Heart left ventricle (tissue), 16 donors: ENCODE measurements around the gene VPS18. TPM values are rescaled to one million over a fixed set of nuclear protein-coding genes. Genes with fewer than 3 reads are reported as not detected.

ENCODE experiments used
- ATAC-seq, 4 donors: fragments of 200-7000 bp; cut with Tn5 transposase; one replicate each; pipeline ENCODE4 v1.9.1; 2020 to 2022; ENCODE audit warnings: moderate library complexity in 4 of 4, mild to moderate bottlenecking in 3 of 4, moderate number of reproducible peaks in 1 of 4
- DNase-seq, 5 donors: peaks; one replicate each; pipeline ENCODE4 v3.0.0-alpha.2; 2020
- H3K27ac ChIP-seq, 12 donors: fragments of 200-600 bp; sonication (generic) in 4 of 12; one replicate each; pipeline versions ENCODE4 v1.5.0 to v1.8.0; 2016 to 2022; ENCODE audit warnings: mild to moderate bottlenecking in 2 of 12
- H3K27me3 ChIP-seq, 9 donors: fragments of 200-600 bp; sonication (generic) in 2 of 9; one replicate each; pipeline versions ENCODE4 v1.5.1 to v1.8.0; 2016 to 2022; ENCODE audit warnings: mild to moderate bottlenecking in 3 of 9
- H3K36me3 ChIP-seq, 9 donors: fragments of 200-600 bp; sonication (generic) in 2 of 9; one replicate each; pipeline versions ENCODE4 v1.5.0 to v1.8.0; 2018 to 2022; ENCODE audit warnings: mild to moderate bottlenecking in 2 of 9
- H3K4me1 ChIP-seq, 12 donors: fragments of 200-600 bp; sonication (generic) in 4 of 12; one replicate each; pipeline versions ENCODE4 v1.5.0 to v1.8.0; 2016 to 2022; ENCODE audit warnings: mild to moderate bottlenecking in 3 of 12
- H3K4me3 ChIP-seq, 12 donors: fragments of 200-600 bp; sonication (generic) in 4 of 12; one replicate each; pipeline versions ENCODE4 v1.5.0 to v1.8.0; 2017 to 2022; ENCODE audit warnings: mild to moderate bottlenecking in 9 of 12, moderate library complexity in 4 of 12
- H3K9me3 ChIP-seq, 12 donors: fragments of 200-600 bp; sonication (generic) in 4 of 12; one replicate each; pipeline versions ENCODE4 v1.5.0 to v1.8.0; 2016 to 2022; ENCODE audit warnings: mild to moderate bottlenecking in 1 of 12
- POLR2A ChIP-seq, 2 donors: fragments of 450-650 bp; IDR thresholded peaks; one replicate each; pipeline ENCODE4 v1.6.1; 2017; ENCODE audit warnings: antibody characterized with exemption in 2 of 2, mild to moderate bottlenecking in 2 of 2, moderate library complexity in 2 of 2
- WGBS, 4 donors: extraction: QIAGEN DNeasy Blood & Tissue Kit in 2 of 4; methylation state at CpG; one replicate each; pipeline versions ENCODE4 v1.1.5 to v1.1.7; 2013 to 2018; 5-methylcytosine and 5-hydroxymethylcytosine counted together
- intact Hi-C, 10 donors: fragments of 100-400 bp; cut with DNase I; formaldehyde crosslinking; loops; one replicate each; pipeline versions ENCODE4 v1.11.1 to v1.14.2; 2022
- polyA plus RNA-seq, 2 donors: library from polyadenylated mRNA; stranded (reverse); fragments of 200-250 nt; gene quantifications; one replicate each; pipeline ENCODE4 v1.2.3, GENCODE V29; 2013
- total RNA-seq, 9 donors: library from RNA; depleted of rRNA in 2 of 9; stranded (reverse); fragments of >200 nt in 2 of 9; fragmentation: NEBNext Ultra II Directional in 3 of 9; extraction: Animal tissue kit (Norgen Biotek cat#: 25700) in 3 of 9; gene quantifications; one replicate each; pipeline versions ENCODE4 v1.1.0 to v1.2.4, GENCODE V29; 2016 to 2023
- TF ChIP-seq, protein P1 (sequence below), 12 donors: fragments of 200-600 bp; sonication (generic) in 4 of 12; IDR thresholded peaks; one replicate each; pipeline versions ENCODE4 v1.5.0 to v1.8.0; 2018 to 2022; ENCODE audit warnings: antibody characterized with exemption in 12 of 12, mild to moderate bottlenecking in 5 of 12
- donor health status: ischemic (EF 13 %, LVEDD 7.1; RV severe dilation, severe dysfunction).
- donor health status: healthy with polysubstance abuse.
- donor health status: DM: no; HTN: yes; CAD: no.
- donor health status: DM: no; HTN: no; CAD: no.
- donor health status: ischemic (EF 25% LVEDD 6.9; RV normal size, moderate dysfunction).
- donor health status: ischemic (EF 25% LVEDD 5.7; RV mildly dilated, moderate dysfunction).
- donor health status: healthy.
- donor health status: DM: yes; HTN: yes; CAD: no.
- donor health status: ischemic (EF 35%, LVEDD 5.7; RV mildly dilated, moderate dysfunction).
- donor health status: nonischemic (EF 11% LVEDD 7.7; RV severe dilation, severe dysfunction).
- donor health status: DM: yes; HTN: yes; CAD: no.
- donor health status: PGD.
- donor health status: ischemic (EF 29% LVEDD 5.4; RV normal size, mild dysfunction).
- donor health status: nonischemic (EF 23%, LVEDD 6.1; RV moderate dilation, normal function).

Gene VPS18
- total and polyA plus RNA-seq, 11 donors = 14.7 to 29.2 (median 21.3) TPM

- WGBS, 4 donors = 50 to 65% (median 58%) methylated on average over 17 to 19 of the region's 19 CpGs
- peak overlapping the region; percentile 47 to 96 (median 71) for H3K27ac ChIP-seq
- TF ChIP-seq, protein P1, sequence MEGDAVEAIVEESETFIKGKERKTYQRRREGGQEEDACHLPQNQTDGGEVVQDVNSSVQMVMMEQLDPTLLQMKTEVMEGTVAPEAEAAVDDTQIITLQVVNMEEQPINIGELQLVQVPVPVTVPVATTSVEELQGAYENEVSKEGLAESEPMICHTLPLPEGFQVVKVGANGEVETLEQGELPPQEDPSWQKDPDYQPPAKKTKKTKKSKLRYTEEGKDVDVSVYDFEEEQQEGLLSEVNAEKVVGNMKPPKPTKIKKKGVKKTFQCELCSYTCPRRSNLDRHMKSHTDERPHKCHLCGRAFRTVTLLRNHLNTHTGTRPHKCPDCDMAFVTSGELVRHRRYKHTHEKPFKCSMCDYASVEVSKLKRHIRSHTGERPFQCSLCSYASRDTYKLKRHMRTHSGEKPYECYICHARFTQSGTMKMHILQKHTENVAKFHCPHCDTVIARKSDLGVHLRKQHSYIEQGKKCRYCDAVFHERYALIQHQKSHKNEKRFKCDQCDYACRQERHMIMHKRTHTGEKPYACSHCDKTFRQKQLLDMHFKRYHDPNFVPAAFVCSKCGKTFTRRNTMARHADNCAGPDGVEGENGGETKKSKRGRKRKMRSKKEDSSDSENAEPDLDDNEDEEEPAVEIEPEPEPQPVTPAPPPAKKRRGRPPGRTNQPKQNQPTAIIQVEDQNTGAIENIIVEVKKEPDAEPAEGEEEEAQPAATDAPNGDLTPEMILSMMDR (IDR thresholded peaks at IDR 0.05) = peak in 11 of 12 donors; percentile 16 to 50 (median 32)
- TF ChIP-seq POLR2A (IDR thresholded peaks at IDR 0.05) = no peak
- H3K36me3 ChIP-seq = peaks cover 0 to 59% (median 11%) of the 10 kb centered on the region in 9 donors
- H3K4me1 ChIP-seq = peaks cover 7 to 86% (median 56%) of the 10 kb centered on the region in 12 donors
- ATAC-seq (peak in 3 of 4 donors; percentile 2 to 33 (median 14)), DNase-seq (peak in 2 of 5 donors; percentile 38 to 60)
- H3K9me3 ChIP-seq = no peaks in the 10 kb centered on the region
- H3K4me3 ChIP-seq = peak overlapping the region in 9 of 12 donors; percentile 1 to 85 (median 56)
- intact Hi-C loops = no loop called here
- H3K27me3 ChIP-seq = peaks cover 0 to under 1% (median 0%) of the 10 kb centered on the region in 9 donors
Observed at GRCh38 chr15:40937762-40938535, 43.7 kb downstream of the VPS18 start.

DNA sequence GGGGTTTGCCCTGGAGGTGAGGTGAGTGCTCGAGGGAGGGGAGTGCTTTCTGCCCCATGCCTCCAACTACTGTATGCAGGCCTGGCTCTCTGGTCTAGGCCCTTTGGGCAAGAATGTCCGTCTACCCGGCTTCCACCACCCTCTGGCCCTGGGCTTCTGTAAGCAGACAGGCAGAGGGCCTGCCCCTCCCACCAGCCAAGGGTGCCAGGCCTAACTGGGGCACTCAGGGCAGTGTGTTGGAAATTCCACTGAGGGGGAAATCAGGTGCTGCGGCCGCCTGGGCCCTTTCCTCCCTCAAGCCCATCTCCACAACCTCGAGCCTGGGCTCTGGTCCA lies 44.3 kb downstream of the VPS18 start:
- Histone ChIP-seq H3K9me3 (no peaks in the 10 kb centered on the region), H3K27me3 (no peaks in the 10 kb centered on the region), H3K36me3 (peaks cover 0 to 55% (median 11%) of the 10 kb centered on the region in 9 donors), H3K27ac (peak overlapping the region; percentile 38 to 96 (median 71)), H3K4me1 (peaks cover 7 to 87% (median 58%) of the 10 kb centered on the region in 12 donors), H3K4me3 (peak overlapping the region in 7 of 12 donors; percentile 1 to 85 (median 64))
- DNase-seq (peak in 1 of 5 donors; percentile 23), ATAC-seq (no peak)
- WGBS, 4 donors = 80 to 90% (median 84%) methylated on average over 5 to 6 of the region's 6 CpGs
- TF ChIP-seq, protein P1 (IDR thresholded peaks at IDR 0.05) = no peak
- no peak for TF ChIP-seq POLR2A (IDR thresholded peaks at IDR 0.05)
- intact Hi-C loops = no loop called here

DNA sequence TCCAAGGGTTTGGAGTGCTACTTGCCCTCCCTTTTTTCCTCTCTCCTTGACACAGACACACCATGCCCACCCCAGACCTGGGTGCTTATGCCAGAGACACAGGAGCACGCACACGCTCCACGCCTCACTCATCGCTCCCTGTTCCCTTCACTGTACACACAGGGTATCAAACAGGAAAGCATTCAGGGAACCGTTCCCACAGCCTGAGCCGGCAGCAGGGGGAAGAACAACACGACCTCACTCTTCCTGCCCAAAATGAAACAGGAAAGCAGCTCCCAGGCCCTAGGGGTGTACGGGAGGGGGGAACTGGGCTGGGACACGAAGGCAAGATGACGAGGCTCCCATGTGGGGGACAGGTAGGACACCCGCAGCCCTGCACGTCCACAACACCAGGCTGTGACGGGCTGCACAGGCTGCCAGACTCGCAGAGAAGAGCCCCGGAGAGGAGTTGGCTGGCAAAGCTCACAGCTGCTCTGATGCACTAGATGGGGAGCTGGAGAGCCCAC lies 46.1 kb downstream of the VPS18 start:
- Histone ChIP-seq H3K27me3 (no peaks in the 10 kb centered on the region), H3K4me1 (peaks cover 7 to 73% (median 57%) of the 10 kb centered on the region in 12 donors), H3K4me3 (peak overlapping the region in 9 of 12 donors; percentile 53 to 70 (median 63)), H3K36me3 (peaks cover 0 to 36% (median 4%) of the 10 kb centered on the region in 9 donors), H3K27ac (peak overlapping the region; percentile 83 to 96 (median 92)), H3K9me3 (no peaks in the 10 kb centered on the region)
- WGBS, 4 donors = 19 to 40% (median 29%) methylated on average over 11 to 15 of the region's 15 CpGs
- ATAC-seq (peak; percentile 8 to 67 (median 38)), DNase-seq (peak in 4 of 5 donors; percentile 59 to 77 (median 71))
- peak in 1 of 2 donors; percentile 18 for TF ChIP-seq POLR2A (IDR thresholded peaks at IDR 0.05)
- TF ChIP-seq, protein P1 (IDR thresholded peaks at IDR 0.05) = no peak
- intact Hi-C loops = loop anchor here in 8 of 10 donors (1.0 to 10.0 kb wide), 7 partner anchors 10 to 80 kb away; no protein-coding TSS in a partner anchor

GRCh38 chr15:40941068-40941527 lies 46.8 kb downstream of the VPS18 start:
- Histone ChIP-seq H3K9me3 (no peaks in the 10 kb centered on the region), H3K27me3 (no peaks in the 10 kb centered on the region), H3K36me3 (peaks cover 0 to 29% (median 4%) of the 10 kb centered on the region in 9 donors), H3K4me1 (peaks cover 7 to 66% (median 54%) of the 10 kb centered on the region in 12 donors), H3K27ac (peak overlapping the region; percentile 83 to 96 (median 92)), H3K4me3 (peak overlapping the region in 11 of 12 donors; percentile 41 to 70 (median 59))
- WGBS, 4 donors = 12 to 31% (median 23%) methylated on average over 6 to 7 of the region's 7 CpGs
- peak in 1 of 5 donors; percentile 32 for DNase-seq
- intact Hi-C loops = loop anchor here in 8 of 10 donors (1.0 to 10.0 kb wide), 6 partner anchors 34 to 80 kb away; no protein-coding TSS in a partner anchor
- no peak for TF ChIP-seq POLR2A (IDR thresholded peaks at IDR 0.05)
- ATAC-seq = peak in 1 of 4 donors; percentile 2
